GM18868 (cell line): ENCODE results near the gene NPEPPS.

Experiments used
- ATAC-seq: cut with Tn5 transposase; IDR thresholded peaks from one replicate; pipeline ENCODE4 v1.9.1; 2021; ENCODE audit warnings: mild to moderate bottlenecking, moderate library complexity; ENCODE audit not compliant: unreplicated experiment

Gene NPEPPS

GRCh38 chr17:47663912-47664623, 133.2 kb downstream of the NPEPPS start:
- ATAC-seq: no peak

DNA sequence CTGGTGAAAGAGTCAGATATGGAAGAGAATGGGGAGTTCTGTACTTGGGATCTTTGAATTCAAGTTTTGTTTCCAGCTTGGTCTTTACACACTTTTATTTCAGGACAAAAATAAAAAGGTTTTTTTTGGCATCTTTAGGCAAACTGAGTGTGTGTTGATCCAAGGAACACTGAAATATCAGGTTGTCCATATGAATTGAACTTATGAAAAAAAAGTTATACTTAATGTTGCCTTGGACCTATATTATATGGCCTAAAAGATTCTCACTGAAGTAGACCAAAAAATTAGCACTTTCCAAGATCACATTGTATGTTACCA, 133.7 kb downstream of the NPEPPS start:
- ATAC-seq: no peak

DNA sequence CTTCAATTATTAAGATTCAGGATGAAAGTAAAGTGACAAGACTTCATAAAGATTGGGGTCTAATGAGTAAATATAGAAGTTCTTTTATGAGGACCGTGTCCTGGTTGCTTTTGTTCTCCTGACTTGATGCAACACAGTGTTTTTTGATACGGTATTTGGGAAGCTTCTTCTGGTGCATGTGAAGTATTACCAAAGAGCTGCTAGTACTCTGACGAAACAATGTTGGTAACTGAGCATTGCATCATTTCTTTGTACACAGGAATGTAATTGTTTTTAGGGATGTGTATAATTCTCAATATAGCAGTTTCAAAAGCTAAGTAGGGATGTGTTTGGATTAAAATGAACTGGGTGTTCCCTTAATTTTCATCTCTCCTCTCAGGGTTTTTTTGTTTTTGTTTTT, 134.7 kb downstream of the NPEPPS start:
- ATAC-seq: no peak

DNA sequence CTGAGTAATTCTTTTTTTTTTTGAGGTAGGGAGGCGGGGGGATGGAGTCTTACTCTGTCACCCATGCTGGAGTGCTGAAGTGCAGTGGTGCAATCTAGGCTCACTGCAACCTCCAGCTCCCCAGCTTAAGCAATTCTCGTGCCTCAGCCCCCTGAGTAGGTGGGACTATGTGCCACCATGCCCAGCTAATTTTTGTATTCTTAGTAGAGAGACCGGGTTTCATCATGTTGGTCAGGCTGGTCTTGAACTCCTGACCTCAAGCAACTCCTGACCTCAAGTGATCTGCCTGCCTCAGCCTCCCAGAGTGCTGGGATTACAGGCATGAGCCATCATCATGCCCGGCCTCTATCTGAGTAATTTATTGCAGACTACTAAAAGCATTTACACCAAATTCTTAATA, 138.2 kb downstream of the NPEPPS start:
- no peak for ATAC-seq

GRCh38 chr17:47670064-47670463, 139.2 kb downstream of the NPEPPS start:
- ATAC-seq: no peak
